H1 (cell line): ENCODE measurements around the gene ASRGL1. TPM values are rescaled to one million over a fixed set of nuclear protein-coding genes. Genes with fewer than 3 reads are reported as not detected.

Experiments
- CHD7 ChIP-seq: fragments of 300-600 bp; sonication (generic); IDR thresholded peaks from 2 replicates; pipeline ENCODE4 v1.7.1; 2012; ENCODE audit warnings: low read length, moderate library complexity, mild to moderate bottlenecking, inconsistent platforms; ENCODE audit not compliant: insufficient replicate concordance
- SIN3A ChIP-seq, 2 experiments: IDR thresholded peaks in 1 of 2; conservative IDR thresholded peaks in 1 of 2; 2 replicates each; pipeline ENCODE4 v1.6.1; 2011 to 2012; ENCODE audit warnings: low read length in 2 of 2, improper control_type of control experiment in 1 of 2, low read depth in 1 of 2, mild to moderate bottlenecking in 1 of 2
- TCF12 ChIP-seq: IDR thresholded peaks from 2 replicates; pipeline ENCODE4 v1.6.1; 2011; ENCODE audit warnings: low read depth, mild to moderate bottlenecking, low read length
- polyA plus RNA-seq, 7 experiments: library from polyadenylated mRNA; depleted of rRNA in 3 of 7; stranded (reverse) in 5 of 7; unstranded in 2 of 7; fragments of >200 nt in 5 of 7; fragments of 200-250 nt in 2 of 7; gene quantifications; 1 replicate in 5 of 7; 2 replicates in 1 of 7; 4 replicates in 1 of 7; pipeline versions ENCODE4 v1.2.1 to v1.2.3, GENCODE V29; 2011 to 2013; ENCODE audit warnings: missing spikeins in 2 of 7, mixed read lengths in 2 of 7
- total RNA-seq: library from RNA; stranded (reverse); fragmentation: NEBNext Ultra II Directional; extraction: Animal tissue kit (Norgen Biotek cat#: 25700); gene quantifications from 2 replicates; pipeline ENCODE4 v1.2.1, GENCODE V29; 2021

Gene ASRGL1
- total and polyA plus RNA-seq, 2 of the 8 experiments (the other 6 are each of a cell fraction or from before 2014, with no cell fraction given): 19.9 to 23.5 TPM

- no peak for TF ChIP-seq TCF12
- 0 out of 4 replicates have a peak, but pooled peaks of 1 of the 2 experiments have one; percentile 56 for TF ChIP-seq SIN3A (conservative IDR thresholded peaks at IDR 0.05 in 1 of 2, IDR thresholded peaks at IDR 0.05 in 1 of 2; ENCODE audit: low read depth in 1 of 2, low read length in 2 of 2)
- no peak for TF ChIP-seq CHD7
Measured at GRCh38 chr11:62324731-62325556, 12.3 kb upstream of the ASRGL1 start (continued).
